Colon (tissue), 2 donors: ENCODE data around the gene MTG1.
"Not testable (repeated sequence)": the region's sequence is repeated elsewhere in the genome, so short reads cannot be mapped to it uniquely, and the experiment has no call there.

Experiments
- FAIRE-seq: peaks from 2 replicates; lab custom pipeline; 2012; peaks lifted over from hg19 to GRCh38; lab: Jason Lieb, UNC
- donor health status: control.
- donor health status: control.

MTG1 gene

DNA sequence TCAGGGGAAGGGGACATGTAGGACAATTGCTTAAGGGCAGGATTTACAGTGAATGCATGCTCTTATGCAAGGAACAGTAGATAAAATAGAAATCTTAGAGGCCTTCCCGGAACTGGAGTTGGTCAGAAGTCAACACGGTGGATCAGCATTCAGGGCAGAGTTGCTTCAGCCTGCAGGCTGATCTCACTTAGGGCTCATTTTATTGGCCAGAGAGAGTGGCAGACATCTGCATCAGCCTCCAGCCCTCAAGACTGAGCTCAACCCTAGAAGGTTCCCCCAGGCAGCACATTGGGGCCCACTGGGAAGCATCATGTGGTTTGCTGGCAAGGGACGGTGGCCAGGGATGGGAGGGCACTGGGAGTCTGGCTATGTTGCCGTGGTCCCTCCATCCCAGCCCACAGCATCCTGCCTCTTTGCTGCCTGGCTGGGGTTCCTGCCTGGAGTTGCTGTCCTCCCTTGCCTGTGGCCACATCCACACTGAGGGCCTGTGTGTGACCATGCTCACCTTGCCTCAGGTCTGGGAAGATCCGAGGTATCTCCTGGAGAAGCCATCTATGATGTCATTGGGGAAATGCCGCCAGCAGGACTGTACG lies 72.8 kb downstream of the MTG1 start:
- no peak for FAIRE-seq

DNA sequence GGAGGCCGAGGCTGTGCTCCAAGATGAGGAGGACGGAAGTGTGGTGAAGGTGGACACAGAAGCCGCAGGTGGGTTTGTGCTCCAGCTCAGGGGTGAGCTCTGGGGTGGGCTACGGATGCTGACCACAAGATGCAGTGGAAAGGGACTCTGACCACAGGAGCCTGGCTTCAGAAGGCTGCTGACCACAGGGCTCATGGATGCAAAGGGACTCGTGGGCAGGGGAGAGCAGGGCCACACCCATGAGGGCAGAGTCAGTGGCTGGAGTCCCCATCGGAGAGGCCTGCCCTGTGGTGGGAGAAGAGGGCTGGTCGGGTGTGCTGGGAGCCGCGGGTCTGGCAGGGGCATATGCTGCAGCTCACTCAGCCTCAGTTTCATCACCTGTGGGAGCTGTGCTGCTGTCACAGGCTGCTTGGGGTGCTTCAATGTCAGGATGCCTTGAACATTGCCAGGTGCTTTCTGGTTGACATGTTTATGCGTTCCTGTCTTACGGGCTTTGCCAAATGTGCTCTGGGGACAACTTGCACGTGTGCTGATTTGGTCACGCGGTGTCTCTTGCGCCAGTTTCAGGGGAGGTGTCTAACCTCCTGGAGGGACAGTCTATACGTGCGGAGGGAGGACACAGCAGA lies 73.4 kb downstream of the MTG1 start:
- no peak for FAIRE-seq

DNA sequence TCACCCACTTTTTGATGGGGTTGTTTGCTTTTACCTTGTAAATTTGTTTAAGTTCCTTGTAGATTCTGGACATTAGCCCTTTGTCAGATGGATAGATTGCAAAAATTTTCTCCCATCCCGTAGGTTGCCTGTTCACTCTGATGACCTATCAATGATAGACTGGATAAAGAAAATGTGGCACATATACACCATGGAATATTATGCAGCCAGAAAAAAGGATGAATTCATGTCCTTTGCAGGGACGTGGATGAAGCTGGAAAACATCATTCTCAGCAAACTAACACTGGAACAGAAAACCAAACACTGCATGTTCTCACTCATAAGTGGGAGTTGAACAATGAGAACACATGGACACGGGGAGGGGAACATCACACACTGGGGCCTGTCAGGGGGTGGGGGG lies 75.2 kb downstream of the MTG1 start:
- not testable (repeated sequence) for FAIRE-seq

DNA sequence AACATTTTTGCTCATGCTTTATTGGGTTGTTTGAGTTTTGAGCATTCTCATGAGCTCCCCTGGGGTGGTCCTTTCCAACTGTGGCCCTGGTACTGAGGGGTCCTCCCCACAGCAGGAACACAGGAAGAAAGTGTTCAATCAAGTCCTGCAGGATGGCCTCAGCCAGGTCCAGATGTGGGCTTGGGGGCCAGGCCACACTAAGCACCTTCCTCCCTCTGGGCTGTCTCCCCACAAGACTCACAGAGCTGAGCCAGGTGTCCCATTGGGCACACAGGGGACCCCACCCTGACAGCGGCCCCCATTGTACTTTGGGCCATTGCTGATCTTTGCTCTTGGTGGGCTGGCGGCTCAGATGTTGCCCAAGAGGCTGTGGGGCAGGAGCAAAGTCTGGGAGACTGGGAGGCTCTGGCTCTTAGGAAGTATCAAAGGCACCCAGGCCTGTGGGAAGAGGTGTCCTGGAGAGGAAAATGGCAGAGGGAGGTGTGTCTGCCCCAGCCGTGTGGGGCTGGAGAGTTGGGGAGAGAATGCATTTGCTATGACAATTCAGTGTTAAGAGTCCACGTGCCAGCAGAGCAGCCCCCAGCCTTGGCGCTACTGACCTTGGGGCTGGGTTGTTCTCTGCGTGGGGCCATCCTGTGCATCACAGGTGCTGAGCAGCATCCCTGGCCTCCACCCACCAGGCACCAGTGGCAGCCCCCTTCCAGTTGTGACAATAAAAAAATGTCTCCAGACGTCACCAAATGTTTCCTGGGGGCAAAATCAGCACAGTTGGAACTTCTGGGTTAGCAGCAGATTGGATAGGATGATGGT lies 77.5 kb downstream of the MTG1 start:
- no peak for FAIRE-seq
